GM19467 (cell line): ENCODE data around the gene SPIN2A.
"Not testable (repeated sequence)": the region's sequence is repeated elsewhere in the genome, so short reads cannot be mapped to it uniquely, and the experiment has no call there.

Source experiments
- ATAC-seq: cut with Tn5 transposase; IDR thresholded peaks from one replicate; pipeline ENCODE4 v1.9.1; 2021; ENCODE audit warnings: mild to moderate bottlenecking, moderate library complexity; ENCODE audit not compliant: unreplicated experiment

The SPIN2A gene

DNA sequence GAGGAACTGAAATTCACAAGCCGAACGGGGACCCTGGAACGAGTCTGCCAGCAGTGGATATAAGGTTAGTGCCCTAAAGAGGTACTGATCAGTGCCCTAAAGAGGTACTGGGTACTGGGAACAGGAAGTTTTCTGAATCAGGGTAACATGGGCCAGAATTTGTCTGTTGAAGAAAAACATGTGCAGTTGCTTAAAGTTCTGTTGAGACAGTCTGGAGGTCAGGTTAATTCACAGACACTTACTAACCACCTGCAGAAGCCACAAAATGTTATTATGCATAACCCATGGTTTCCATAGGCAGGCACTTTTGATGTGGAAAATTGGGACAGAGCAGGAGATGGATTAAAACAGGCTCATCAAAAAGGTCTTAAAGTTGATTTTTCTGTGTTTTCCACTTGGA lies 33.7 kb downstream of the SPIN2A start:
- ATAC-seq: no peak

DNA sequence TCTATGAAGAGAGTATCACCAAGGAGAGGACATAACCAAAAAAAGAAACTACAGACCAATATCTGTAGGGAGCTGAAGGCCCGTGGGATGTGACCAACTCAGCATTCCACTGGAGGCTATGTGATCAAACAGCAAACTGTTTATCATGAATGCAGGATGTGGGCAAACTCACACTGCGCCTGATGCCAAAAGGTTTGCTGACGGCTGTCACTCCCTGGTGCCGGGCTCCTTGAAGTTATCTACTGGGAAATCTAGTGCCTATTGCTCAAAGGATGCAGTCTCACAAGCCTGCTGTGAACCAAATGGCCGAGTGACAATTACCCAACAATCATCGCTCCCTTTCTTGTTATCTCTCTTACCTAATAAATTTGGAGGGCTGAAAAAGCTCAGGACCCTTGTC lies 34.3 kb downstream of the SPIN2A start:
- ATAC-seq: not testable (repeated sequence)
